GM23248 (cell line): ENCODE measurements around the gene ALG14. TPM values are rescaled to one million over a fixed set of nuclear protein-coding genes. Genes with fewer than 3 reads are reported as not detected.

Source experiments
- DNase-seq: peaks from one replicate; pipeline ENCODE4 v3.0.0-alpha.2; 2015
- H2AFZ ChIP-seq: fragments of 200-600 bp; sonication (generic); 2 replicates; pipeline ENCODE4 v1.6.1; 2016; ENCODE audit warnings: antibody characterized with exemption
- H3F3A ChIP-seq: fragments of 200-600 bp; sonication (generic); 2 replicates; pipeline ENCODE4 v1.6.1; 2016; ENCODE audit warnings: mild to moderate bottlenecking, antibody characterized with exemption, mixed run types; ENCODE audit not compliant: insufficient read depth
- H3K27ac ChIP-seq: fragments of 200-600 bp; sonication (generic); 2 replicates; pipeline ENCODE4 v1.5.1; 2016; ENCODE audit warnings: mild to moderate bottlenecking
- H3K27me3 ChIP-seq: fragments of 200-600 bp; sonication (generic); replicated peaks from 2 replicates; pipeline ENCODE4 v1.6.1; 2016; ENCODE audit warnings: mild to moderate bottlenecking; ENCODE audit not compliant: insufficient read depth
- H3K36me3 ChIP-seq: fragments of 200-600 bp; sonication (generic); 2 replicates; pipeline ENCODE4 v1.6.1; 2016; ENCODE audit warnings: low read depth, mild to moderate bottlenecking
- H3K4me1 ChIP-seq: fragments of 200-600 bp; sonication (generic); 2 replicates; pipeline ENCODE4 v1.6.1; 2016; ENCODE audit warnings: mild to moderate bottlenecking; ENCODE audit not compliant: insufficient read depth
- H3K4me2 ChIP-seq: fragments of 200-600 bp; sonication (generic); one replicate; pipeline ENCODE4 v1.6.1; 2016; ENCODE audit warnings: mild to moderate bottlenecking; ENCODE audit not compliant: unreplicated experiment
- H3K4me3 ChIP-seq: fragments of 200-600 bp; sonication (generic); 2 replicates; pipeline ENCODE4 v1.5.1; 2016; ENCODE audit warnings: mild to moderate bottlenecking
- H3K79me2 ChIP-seq: fragments of 200-600 bp; sonication (generic); 2 replicates; pipeline ENCODE4 v1.6.1; 2016; ENCODE audit warnings: mild to moderate bottlenecking; ENCODE audit not compliant: insufficient read depth
- H3K9ac ChIP-seq: fragments of 200-600 bp; sonication (generic); 2 replicates; pipeline ENCODE4 v1.6.1; 2016; ENCODE audit warnings: mild to moderate bottlenecking
- H3K9me2 ChIP-seq: fragments of 200-600 bp; sonication (generic); 2 replicates; pipeline ENCODE4 v1.6.1; 2016; ENCODE audit warnings: mixed run types, mild to moderate bottlenecking, moderate library complexity; ENCODE audit not compliant: insufficient read depth
- H3K9me3 ChIP-seq: fragments of 200-600 bp; sonication (generic); one replicate; pipeline ENCODE4 v1.6.1; 2017; ENCODE audit warnings: low read depth
- H4K20me1 ChIP-seq: fragments of 200-600 bp; sonication (generic); 2 replicates; pipeline ENCODE4 v1.6.0; 2016; ENCODE audit not compliant: insufficient read depth
- EZH2 ChIP-seq: fragments of 200-600 bp; sonication (generic); IDR thresholded peaks from 2 replicates; pipeline ENCODE4 v1.6.1; 2018; ENCODE audit warnings: antibody characterized with exemption, mild to moderate bottlenecking; ENCODE audit not compliant: insufficient read depth, poor library complexity, severe bottlenecking
- EZH2phosphoT487 ChIP-seq: fragments of 200-600 bp; sonication (generic); IDR thresholded peaks from 2 replicates; pipeline ENCODE4 v1.6.1; 2018; ENCODE audit warnings: antibody characterized with exemption, moderate library complexity, mild to moderate bottlenecking, low read depth; ENCODE audit not compliant: insufficient read depth
- WGBS, 2 experiments: methylation state at CpG; one replicate each; pipeline ENCODE4 v1.1.6; 2015 to 2017; ENCODE audit warnings: low lambda C conversion rate in 2 of 2, low coverage in 1 of 2; ENCODE audit errors: missing lambda C conversion rate in 2 of 2; 5-methylcytosine and 5-hydroxymethylcytosine counted together
- in situ Hi-C: fragments of 300-500 bp; cut with MboI; formaldehyde crosslinking; loops from 2 replicates; pipeline ENCODE4 v1.15.0; 2020
- polyA plus RNA-seq: library from polyadenylated mRNA; unstranded; fragments of >200 nt; fragmentation: Nextera tagmentation; extraction: Ambion mirVana; gene quantifications from 2 replicates; pipeline ENCODE4 v1.2.1, GENCODE V29; 2016
- total RNA-seq: library from RNA; depleted of rRNA; stranded (reverse); fragments of >200 nt; shearing (Covaris generic); gene quantifications from 2 replicates; pipeline ENCODE4 v1.2.3, GENCODE V29; 2014

Gene ALG14
- total and polyA plus RNA-seq, 2 experiments from 2014 or later: 13.0 to 13.5 TPM

GRCh38 chr1:95039360-95040031, 33.3 kb downstream of the ALG14 start:
- H3K9me2 ChIP-seq: no peaks in the 10 kb centered on the region
- TF ChIP-seq EZH2phosphoT487: no peak
- no peak for TF ChIP-seq EZH2
- H3K9me3 ChIP-seq: no peaks in the 10 kb centered on the region
- H3K4me1 ChIP-seq: peaks cover 27% of the 10 kb centered on the region
- H3K9ac ChIP-seq: no peak overlapping the region
- no peak overlapping the region for H3K4me2 ChIP-seq
- no peak overlapping the region for H3K4me3 ChIP-seq
- no peak for DNase-seq
- in situ Hi-C loops: loop anchor here (5.0 to 10.0 kb wide), 3 partner anchors 105 to 515 kb away; no protein-coding TSS in a partner anchor
- H3K27me3 ChIP-seq: no peaks in the 10 kb centered on the region
- H4K20me1 ChIP-seq: no peaks in the 10 kb centered on the region
- H3K27ac ChIP-seq: no peak overlapping the region
- H2AFZ ChIP-seq: no peak overlapping the region
- H3F3A ChIP-seq: peaks cover 18% of the 10 kb centered on the region
- WGBS, 2 experiments: 95% methylated on average over 12 of the region's 12 CpGs
- H3K36me3 ChIP-seq: no peaks in the 10 kb centered on the region
- H3K79me2 ChIP-seq: no peaks in the 10 kb centered on the region

GRCh38 chr1:95035536-95035935, 37.2 kb downstream of the ALG14 start:
- Histone ChIP-seq H2AFZ (no peak overlapping the region), H3K36me3 (no peaks in the 10 kb centered on the region), H3K9ac (peak overlapping the region; percentile 45; the same call in 1 of the 2 replicates), H3K27me3 (no peaks in the 10 kb centered on the region), H4K20me1 (no peaks in the 10 kb centered on the region), H3K4me2 (peak overlapping the region; percentile 54), H3K4me1 (peaks cover 19% of the 10 kb centered on the region), H3K9me2 (no peaks in the 10 kb centered on the region), H3K9me3 (no peaks in the 10 kb centered on the region), H3F3A (peaks cover 19% of the 10 kb centered on the region), H3K79me2 (no peaks in the 10 kb centered on the region), H3K27ac (peak overlapping the region; percentile 68), H3K4me3 (no peak overlapping the region)
- in situ Hi-C loops: loop anchor here (10.0 kb wide), 2 partner anchors 101 to 511 kb away; no protein-coding TSS in a partner anchor
- 3 to 4% methylated on average over 1 of the region's 1 CpG for WGBS, 2 experiments
- peak; percentile 93 for DNase-seq
- no peak for TF ChIP-seq EZH2
- TF ChIP-seq EZH2phosphoT487: peak; percentile 95

GRCh38 chr1:95034506-95034905, 38.2 kb downstream of the ALG14 start:
- DNase-seq: peak; percentile 53
- Histone ChIP-seq H3K27ac (peak overlapping the region; percentile 68), H3K4me1 (peaks cover 19% of the 10 kb centered on the region), H3K9me2 (no peaks in the 10 kb centered on the region), H3K79me2 (no peaks in the 10 kb centered on the region), H3K4me2 (peak overlapping the region; percentile 54), H3K36me3 (no peaks in the 10 kb centered on the region), H4K20me1 (no peaks in the 10 kb centered on the region), H2AFZ (no peak overlapping the region), H3K9me3 (no peaks in the 10 kb centered on the region), H3F3A (peaks cover 19% of the 10 kb centered on the region), H3K27me3 (no peaks in the 10 kb centered on the region), H3K9ac (no peak overlapping the region), H3K4me3 (no peak overlapping the region)
- in situ Hi-C loops: loop anchor here (10.0 kb wide), 2 partner anchors 100 to 510 kb away; no protein-coding TSS in a partner anchor
- 44 to 45% methylated on average over 1 of the region's 1 CpG for WGBS, 2 experiments
- TF ChIP-seq EZH2phosphoT487 (no peak), EZH2 (no peak)

- no peak overlapping the region for H3K9ac ChIP-seq
- H3K27ac ChIP-seq: no peak overlapping the region
- H2AFZ ChIP-seq: no peak overlapping the region
- H4K20me1 ChIP-seq: no peaks in the 10 kb centered on the region
- H3K9me3 ChIP-seq: no peaks in the 10 kb centered on the region
- no peaks in the 10 kb centered on the region for H3K27me3 ChIP-seq
- H3F3A ChIP-seq: peaks cover 19% of the 10 kb centered on the region
- H3K4me2 ChIP-seq: no peak overlapping the region
- peak; percentile 44 for DNase-seq
- H3K79me2 ChIP-seq: no peaks in the 10 kb centered on the region
- no peaks in the 10 kb centered on the region for H3K36me3 ChIP-seq
- TF ChIP-seq EZH2 (no peak), EZH2phosphoT487 (no peak)
- H3K9me2 ChIP-seq: no peaks in the 10 kb centered on the region
- in situ Hi-C loops: loop anchor here (10.0 kb wide), 2 partner anchors 99 to 509 kb away; no protein-coding TSS in a partner anchor
- H3K4me3 ChIP-seq: no peak overlapping the region
- H3K4me1 ChIP-seq: peaks cover 19% of the 10 kb centered on the region
Observed at GRCh38 chr1:95033843-95034242, 38.9 kb downstream of the ALG14 start.

GRCh38 chr1:95029532-95029931, 43.2 kb downstream of the ALG14 start:
- no peak overlapping the region for H2AFZ ChIP-seq
- no peaks in the 10 kb centered on the region for H4K20me1 ChIP-seq
- no peaks in the 10 kb centered on the region for H3K79me2 ChIP-seq
- H3F3A ChIP-seq: peaks cover 11% of the 10 kb centered on the region
- H3K4me3 ChIP-seq: no peak overlapping the region
- H3K9ac ChIP-seq: no peak overlapping the region
- H3K4me1 ChIP-seq: peaks cover 11% of the 10 kb centered on the region
- no peak for DNase-seq
- H3K27ac ChIP-seq: no peak overlapping the region
- in situ Hi-C loops: no loop called here
- H3K9me2 ChIP-seq: no peaks in the 10 kb centered on the region
- H3K4me2 ChIP-seq: no peak overlapping the region
- no peaks in the 10 kb centered on the region for H3K27me3 ChIP-seq
- H3K9me3 ChIP-seq: no peaks in the 10 kb centered on the region
- peaks cover 4% of the 10 kb centered on the region; the same call in 1 of the 2 replicates for H3K36me3 ChIP-seq
- TF ChIP-seq EZH2phosphoT487 (no peak), EZH2 (no peak)
